ENCODE results near the gene ARMH4.

Gene ARMH4

GRCh38 chr14:58098507-58098906, 53.5 kb downstream of the ARMH4 start:
- DNase-seq (ENCODE audit: low spot score) = no peak

GRCh38 chr14:58096731-58097130, 55.3 kb downstream of the ARMH4 start:
- no peak for DNase-seq (ENCODE audit: low spot score)

GRCh38 chr14:58091883-58092630, 60.0 kb downstream of the ARMH4 start:
- no peak for DNase-seq (ENCODE audit: low spot score)

- DNase-seq (ENCODE audit: low spot score) = no peak
These were observed 62.4 kb downstream of the ARMH4 start for GRCh38 chr14:58089612-58090011.

GRCh38 chr14:58088961-58089360, 63.1 kb downstream of the ARMH4 start:
- DNase-seq (ENCODE audit: low spot score) = no peak

GRCh38 chr14:58085877-58086276, 66.1 kb downstream of the ARMH4 start:
- DNase-seq (ENCODE audit: low spot score) = no peak

GRCh38 chr14:58082491-58083098, 69.4 kb downstream of the ARMH4 start:
- DNase-seq (ENCODE audit: low spot score) = no peak

- no peak for DNase-seq (ENCODE audit: low spot score)
These were observed 70.0 kb downstream of the ARMH4 start for GRCh38 chr14:58082011-58082410.

GRCh38 chr14:58078471-58078870, 73.5 kb downstream of the ARMH4 start:
- DNase-seq (ENCODE audit: low spot score) = no peak

- DNase-seq (ENCODE audit: low spot score) = no peak
These were observed 73.9 kb downstream of the ARMH4 start for GRCh38 chr14:58078068-58078467.

- DNase-seq (ENCODE audit: low spot score) = no peak
These were observed 74.4 kb downstream of the ARMH4 start for GRCh38 chr14:58077621-58078020.

- DNase-seq (ENCODE audit: low spot score) = no peak
These were observed 78.5 kb downstream of the ARMH4 start for GRCh38 chr14:58073516-58073915.

- DNase-seq (ENCODE audit: low spot score) = peak; percentile 36
These were observed 79.5 kb downstream of the ARMH4 start for GRCh38 chr14:58072288-58073071.

- no peak for DNase-seq (ENCODE audit: low spot score)
These were observed 80.7 kb downstream of the ARMH4 start for GRCh38 chr14:58071341-58071740.

- no peak for DNase-seq (ENCODE audit: low spot score)
These were observed 83.7 kb downstream of the ARMH4 start for GRCh38 chr14:58068306-58068705.

- no peak for DNase-seq (ENCODE audit: low spot score)
These were observed 85.9 kb downstream of the ARMH4 start for GRCh38 chr14:58066115-58066514.

GRCh38 chr14:58061581-58061980, 90.4 kb downstream of the ARMH4 start:
- no peak for DNase-seq (ENCODE audit: low spot score)

- no peak for DNase-seq (ENCODE audit: low spot score)
These were observed 91.1 kb downstream of the ARMH4 start for GRCh38 chr14:58060898-58061297.

- no peak for DNase-seq (ENCODE audit: low spot score)
These were observed 91.9 kb downstream of the ARMH4 start for GRCh38 chr14:58060077-58060476.

GRCh38 chr14:58059126-58059525, 92.9 kb downstream of the ARMH4 start:
- DNase-seq (ENCODE audit: low spot score) = no peak

- DNase-seq (ENCODE audit: low spot score) = no peak
These were observed 96.5 kb downstream of the ARMH4 start for GRCh38 chr14:58055497-58056010.

GRCh38 chr14:58054100-58054499, 97.9 kb downstream of the ARMH4 start:
- DNase-seq (ENCODE audit: low spot score) = no peak

- DNase-seq (ENCODE audit: low spot score) = no peak
These were observed 103.8 kb downstream of the ARMH4 start for GRCh38 chr14:58048219-58048618.
